GM23338 (cell line): ENCODE results near the gene USP30. TPM values are rescaled to one million over a fixed set of nuclear protein-coding genes. Genes with fewer than 3 reads are reported as not detected.

Experiments
- ATAC-seq: fragments of 200-7000 bp; cut with Tn5 transposase; 3 replicates; pipeline ENCODE4 v1.9.1; 2020
- DNase-seq: peaks from one replicate; pipeline ENCODE4 v3.0.0-alpha.2; 2015; ENCODE audit warnings: low spot score
- H2AFZ ChIP-seq: fragments of 200-600 bp; sonication (generic); 2 replicates; pipeline ENCODE4 v1.8.0; 2016; ENCODE audit warnings: antibody characterized with exemption, mild to moderate bottlenecking, moderate library complexity
- H3F3A ChIP-seq: fragments of 200-600 bp; sonication (generic); replicated peaks from 2 replicates; pipeline ENCODE4 v1.8.0; 2017; ENCODE audit warnings: antibody characterized with exemption, mixed run types, low read depth
- H3K27ac ChIP-seq: fragments of 200-600 bp; sonication (generic); 2 replicates; pipeline ENCODE4 v1.6.1; 2016; ENCODE audit warnings: low read depth
- H3K27me3 ChIP-seq: fragments of 200-600 bp; sonication (generic); 2 replicates; pipeline ENCODE4 v1.8.0; 2016; ENCODE audit warnings: mild to moderate bottlenecking, mixed run types, moderate library complexity; ENCODE audit not compliant: insufficient read depth
- H3K36me3 ChIP-seq: fragments of 200-600 bp; sonication (generic); 2 replicates; pipeline ENCODE4 v1.8.0; 2016; ENCODE audit warnings: mild to moderate bottlenecking; ENCODE audit not compliant: insufficient read depth
- H3K4me1 ChIP-seq: fragments of 200-600 bp; sonication (generic); 2 replicates; pipeline ENCODE4 v1.8.0; 2016; ENCODE audit warnings: mild to moderate bottlenecking, moderate library complexity; ENCODE audit not compliant: insufficient read depth
- H3K4me2 ChIP-seq: fragments of 200-600 bp; sonication (generic); 2 replicates; pipeline ENCODE4 v1.7.1; 2017; ENCODE audit warnings: mixed run types
- H3K4me3 ChIP-seq: fragments of 200-600 bp; sonication (generic); 2 replicates; pipeline ENCODE4 v1.6.1; 2016; ENCODE audit warnings: mixed run types
- H3K79me2 ChIP-seq: fragments of 200-600 bp; sonication (generic); replicated peaks from 2 replicates; pipeline ENCODE4 v1.8.0; 2017; ENCODE audit warnings: mild to moderate bottlenecking; ENCODE audit not compliant: insufficient read depth
- H3K9me2 ChIP-seq: fragments of 200-600 bp; sonication (generic); 2 replicates; pipeline ENCODE4 v1.8.0; 2017; ENCODE audit not compliant: insufficient read depth
- H4K20me1 ChIP-seq: fragments of 200-600 bp; sonication (generic); replicated peaks from 2 replicates; pipeline ENCODE4 v1.8.0; 2017; ENCODE audit warnings: mild to moderate bottlenecking; ENCODE audit not compliant: insufficient read depth
- H3K27ac Mint-ChIP-seq: 2 replicates; pipeline ENCODE4 v1.8.0; 2020; ENCODE audit warnings: inconsistent platforms, mild to moderate bottlenecking, moderate library complexity, mixed read lengths
- H3K27me3 Mint-ChIP-seq: 3 replicates; pipeline ENCODE4 v1.8.0; 2022; ENCODE audit warnings: low read depth, mild to moderate bottlenecking, moderate library complexity, mixed read lengths, inconsistent platforms; ENCODE audit not compliant: insufficient read depth, poor library complexity
- H3K36me3 Mint-ChIP-seq: 3 replicates; pipeline ENCODE4 v1.8.0; 2021; ENCODE audit warnings: low read depth, mild to moderate bottlenecking, inconsistent platforms, moderate library complexity, mixed read lengths
- H3K4me1 Mint-ChIP-seq: 3 replicates; pipeline ENCODE4 v1.8.0; 2020; ENCODE audit warnings: mild to moderate bottlenecking, inconsistent platforms, mixed read lengths
- H3K4me3 Mint-ChIP-seq: 3 replicates; pipeline ENCODE4 v1.8.0; 2021; ENCODE audit warnings: moderate library complexity, mild to moderate bottlenecking, inconsistent platforms, mixed read lengths
- H3K9me3 Mint-ChIP-seq: 3 replicates; pipeline ENCODE4 v1.8.0; 2020; ENCODE audit warnings: moderate library complexity, mild to moderate bottlenecking, inconsistent platforms, mixed read lengths
- CREB1 ChIP-seq: fragments of 250-450 bp; sonication (Bioruptor Pico); IDR thresholded peaks from 2 replicates; pipeline ENCODE4 v1.5.0; 2020; ENCODE audit warnings: low read depth, mild to moderate bottlenecking, moderate library complexity
- POLR2AphosphoS5 ChIP-seq: IDR thresholded peaks from 2 replicates; pipeline ENCODE4 v1.6.1; 2016; ENCODE audit warnings: antibody characterized with exemption, low read depth
- STAT1 ChIP-seq: IDR thresholded peaks from one replicate; pipeline ENCODE4 v1.6.1; 2016; ENCODE audit warnings: antibody characterized with exemption; ENCODE audit not compliant: unreplicated experiment
- ZNF114 ChIP-seq: fragments of 250-450 bp; sonication (Bioruptor Pico); IDR thresholded peaks from 2 replicates; pipeline ENCODE4 v1.5.0; 2020; ENCODE audit warnings: mild to moderate bottlenecking, moderate library complexity
- ZNF331 ChIP-seq: fragments of 250-450 bp; sonication (Bioruptor Pico); IDR thresholded peaks from 2 replicates; pipeline ENCODE4 v1.5.0; 2020; ENCODE audit warnings: low read depth, mild to moderate bottlenecking, moderate library complexity
- polyA plus RNA-seq: library from polyadenylated mRNA; unstranded; fragments of >200 nt; fragmentation: Nextera tagmentation; extraction: Ambion mirVana; gene quantifications from 2 replicates; pipeline ENCODE4 v1.2.1, GENCODE V29; 2016
- total RNA-seq: library from RNA; depleted of rRNA; stranded (reverse); fragments of >200 nt; shearing (Covaris generic); gene quantifications from 2 replicates; pipeline ENCODE4 v1.2.3, GENCODE V29; 2014
- TF ChIP-seq, protein P1 (sequence below), 2 experiments: fragments of 200-600 bp in 1 of 2; sonication (generic) in 1 of 2; conservative IDR thresholded peaks; 2 replicates each; pipeline versions ENCODE4 v1.5.1 to v1.6.1; 2016 to 2017; ENCODE audit warnings: antibody characterized with exemption in 2 of 2, low read depth in 2 of 2, mild to moderate bottlenecking in 2 of 2, moderate library complexity in 1 of 2
- TF ChIP-seq, protein P2 (sequence below): IDR thresholded peaks from one replicate; pipeline ENCODE4 v1.6.1; 2018; ENCODE audit warnings: antibody characterized with exemption; ENCODE audit not compliant: unreplicated experiment
- TF ChIP-seq, protein P3 (sequence below): IDR thresholded peaks from 2 replicates; pipeline ENCODE4 v1.6.1; 2016; ENCODE audit warnings: antibody characterized with exemption

The USP30 gene
- total and polyA plus RNA-seq, 2 experiments from 2014 or later, result 2.9 to 6.1 TPM

DNA sequence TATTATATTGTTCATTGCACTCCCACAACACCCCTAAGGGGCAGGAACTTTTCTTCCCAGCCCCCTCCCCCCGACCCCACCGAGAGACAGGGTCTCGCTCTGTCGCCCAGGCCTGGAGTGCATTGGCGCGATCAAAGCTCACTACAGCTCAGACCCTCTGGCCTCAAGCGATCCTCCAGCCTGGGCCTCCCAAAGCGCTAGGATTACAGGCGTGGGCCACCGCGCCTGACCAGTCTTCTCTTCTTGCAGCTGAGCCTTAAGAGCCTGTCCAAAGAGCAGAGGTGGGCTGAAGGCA is 44.7 kb downstream of the USP30 start (continued):
- TF ChIP-seq ZNF114 (no peak), CREB1 (no peak), POLR2AphosphoS5 (no peak)
- TF ChIP-seq, protein P1, sequence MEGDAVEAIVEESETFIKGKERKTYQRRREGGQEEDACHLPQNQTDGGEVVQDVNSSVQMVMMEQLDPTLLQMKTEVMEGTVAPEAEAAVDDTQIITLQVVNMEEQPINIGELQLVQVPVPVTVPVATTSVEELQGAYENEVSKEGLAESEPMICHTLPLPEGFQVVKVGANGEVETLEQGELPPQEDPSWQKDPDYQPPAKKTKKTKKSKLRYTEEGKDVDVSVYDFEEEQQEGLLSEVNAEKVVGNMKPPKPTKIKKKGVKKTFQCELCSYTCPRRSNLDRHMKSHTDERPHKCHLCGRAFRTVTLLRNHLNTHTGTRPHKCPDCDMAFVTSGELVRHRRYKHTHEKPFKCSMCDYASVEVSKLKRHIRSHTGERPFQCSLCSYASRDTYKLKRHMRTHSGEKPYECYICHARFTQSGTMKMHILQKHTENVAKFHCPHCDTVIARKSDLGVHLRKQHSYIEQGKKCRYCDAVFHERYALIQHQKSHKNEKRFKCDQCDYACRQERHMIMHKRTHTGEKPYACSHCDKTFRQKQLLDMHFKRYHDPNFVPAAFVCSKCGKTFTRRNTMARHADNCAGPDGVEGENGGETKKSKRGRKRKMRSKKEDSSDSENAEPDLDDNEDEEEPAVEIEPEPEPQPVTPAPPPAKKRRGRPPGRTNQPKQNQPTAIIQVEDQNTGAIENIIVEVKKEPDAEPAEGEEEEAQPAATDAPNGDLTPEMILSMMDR (conservative IDR thresholded peaks at IDR 0.05; ENCODE audit: low read depth in 2 of 2), result no peak

DNA sequence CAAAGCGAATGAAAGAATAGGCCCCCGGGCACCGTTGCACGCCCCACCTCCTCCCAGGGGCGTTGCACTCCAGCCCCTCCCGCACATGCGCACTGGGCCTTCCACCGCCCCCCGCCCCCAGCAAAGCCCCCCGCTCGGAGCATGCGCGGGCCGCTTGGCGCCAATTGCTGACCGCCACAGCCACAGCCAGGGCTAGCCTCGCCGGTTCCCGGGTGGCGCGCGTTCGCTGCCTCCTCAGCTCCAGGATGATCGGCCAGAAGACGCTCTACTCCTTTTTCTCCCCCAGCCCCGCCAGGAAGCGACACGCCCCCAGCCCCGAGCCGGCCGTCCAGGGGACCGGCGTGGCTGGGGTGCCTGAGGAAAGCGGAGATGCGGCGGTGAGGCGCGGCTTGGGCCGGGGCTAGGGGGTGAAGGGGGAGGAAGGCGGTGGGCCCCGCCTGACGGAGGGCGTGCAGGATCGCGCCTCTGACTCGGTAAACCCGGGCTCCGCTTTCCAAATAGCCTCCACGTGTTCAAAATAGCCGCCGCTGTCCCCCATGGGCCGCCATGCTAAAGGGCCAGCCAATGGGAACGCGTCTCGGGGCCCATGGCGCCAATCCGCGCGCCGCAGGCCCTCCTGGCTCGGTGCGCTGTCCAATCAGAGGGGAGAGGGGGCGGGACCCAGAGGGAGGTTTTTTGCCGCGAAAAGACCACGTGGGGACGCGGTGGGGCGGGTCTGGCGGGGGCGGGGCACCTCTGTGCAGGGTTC is 45.2 kb downstream of the USP30 start, which contains the start of gene UNG:
UNG (plus strand) TSS at position 163 of the 748 bp plus-strand sequence; CDS start at position 246, 83 bp downstream.
- H3K4me1 Mint-ChIP-seq, result peaks cover 13% of the 10 kb centered on the region

DNA sequence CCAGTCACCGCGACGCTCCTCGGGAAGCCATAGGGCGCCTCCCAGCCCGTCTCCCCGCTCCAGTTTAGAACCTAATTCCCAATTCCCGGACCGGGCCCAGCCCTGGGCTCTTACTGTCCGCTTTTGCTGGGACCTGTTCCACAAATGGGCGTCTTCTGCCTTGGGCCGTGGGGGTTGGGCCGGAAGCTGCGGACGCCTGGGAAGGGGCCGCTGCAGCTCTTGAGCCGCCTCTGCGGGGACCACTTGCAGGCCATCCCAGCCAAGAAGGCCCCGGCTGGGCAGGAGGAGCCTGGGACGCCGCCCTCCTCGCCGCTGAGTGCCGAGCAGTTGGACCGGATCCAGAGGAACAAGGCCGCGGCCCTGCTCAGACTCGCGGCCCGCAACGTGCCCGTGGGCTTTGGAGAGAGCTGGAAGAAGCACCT is 45.8 kb downstream of the USP30 start:
- peaks cover 4% of the 10 kb centered on the region; the same call in 1 of the 2 replicates for H3K4me1 ChIP-seq
- H3K27ac ChIP-seq, result peak overlapping the region; percentile 55
- no peaks in the 10 kb centered on the region for H3F3A ChIP-seq
- H3K4me2 ChIP-seq, result peak overlapping the region; percentile 90
- peak overlapping the region; percentile 95 for H3K4me3 ChIP-seq
- peak; percentile 50 for ATAC-seq
- Mint-ChIP-seq H3K4me1 (peaks cover 12% of the 10 kb centered on the region), H3K9me3 (no peaks in the 10 kb centered on the region), H3K27ac (peak overlapping the region; percentile 89; the same call in 1 of the 2 replicates), H3K4me3 (peak overlapping the region; percentile 91), H3K36me3 (peaks cover 49% of the 10 kb centered on the region), H3K27me3 (peaks cover 10% of the 10 kb centered on the region)
- peaks cover 41% of the 10 kb centered on the region for H3K36me3 ChIP-seq
- no peaks in the 10 kb centered on the region for H3K27me3 ChIP-seq
- no peak for DNase-seq
- peaks cover 33% of the 10 kb centered on the region for H4K20me1 ChIP-seq
- H3K9me2 ChIP-seq, result no peaks in the 10 kb centered on the region
- H3K79me2 ChIP-seq, result peaks cover 29% of the 10 kb centered on the region
- H2AFZ ChIP-seq, result 0 out of 2 replicates have a peak overlapping the region, but pooled peaks have one; percentile 59
- TF ChIP-seq ZNF331 (CRISPR knock-in tag) (no peak), STAT1 (no peak)
- TF ChIP-seq, protein P2, sequence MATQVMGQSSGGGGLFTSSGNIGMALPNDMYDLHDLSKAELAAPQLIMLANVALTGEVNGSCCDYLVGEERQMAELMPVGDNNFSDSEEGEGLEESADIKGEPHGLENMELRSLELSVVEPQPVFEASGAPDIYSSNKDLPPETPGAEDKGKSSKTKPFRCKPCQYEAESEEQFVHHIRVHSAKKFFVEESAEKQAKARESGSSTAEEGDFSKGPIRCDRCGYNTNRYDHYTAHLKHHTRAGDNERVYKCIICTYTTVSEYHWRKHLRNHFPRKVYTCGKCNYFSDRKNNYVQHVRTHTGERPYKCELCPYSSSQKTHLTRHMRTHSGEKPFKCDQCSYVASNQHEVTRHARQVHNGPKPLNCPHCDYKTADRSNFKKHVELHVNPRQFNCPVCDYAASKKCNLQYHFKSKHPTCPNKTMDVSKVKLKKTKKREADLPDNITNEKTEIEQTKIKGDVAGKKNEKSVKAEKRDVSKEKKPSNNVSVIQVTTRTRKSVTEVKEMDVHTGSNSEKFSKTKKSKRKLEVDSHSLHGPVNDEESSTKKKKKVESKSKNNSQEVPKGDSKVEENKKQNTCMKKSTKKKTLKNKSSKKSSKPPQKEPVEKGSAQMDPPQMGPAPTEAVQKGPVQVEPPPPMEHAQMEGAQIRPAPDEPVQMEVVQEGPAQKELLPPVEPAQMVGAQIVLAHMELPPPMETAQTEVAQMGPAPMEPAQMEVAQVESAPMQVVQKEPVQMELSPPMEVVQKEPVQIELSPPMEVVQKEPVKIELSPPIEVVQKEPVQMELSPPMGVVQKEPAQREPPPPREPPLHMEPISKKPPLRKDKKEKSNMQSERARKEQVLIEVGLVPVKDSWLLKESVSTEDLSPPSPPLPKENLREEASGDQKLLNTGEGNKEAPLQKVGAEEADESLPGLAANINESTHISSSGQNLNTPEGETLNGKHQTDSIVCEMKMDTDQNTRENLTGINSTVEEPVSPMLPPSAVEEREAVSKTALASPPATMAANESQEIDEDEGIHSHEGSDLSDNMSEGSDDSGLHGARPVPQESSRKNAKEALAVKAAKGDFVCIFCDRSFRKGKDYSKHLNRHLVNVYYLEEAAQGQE, result no peak

More for the DNA sequence above, 45.2 kb downstream of the USP30 start, which contains the start of gene UNG:
- Histone ChIP-seq H3K27me3 (peaks cover 5% of the 10 kb centered on the region), H3K27ac (peak within 1 kb of the TSS; percentile 94), H3K36me3 (peaks cover 36% of the 10 kb centered on the region), H3F3A (no peaks in the 10 kb centered on the region), H2AFZ (peak within 1 kb of the TSS; percentile 91), H3K9me2 (peaks cover 2% of the 10 kb centered on the region; the same call in 1 of the 2 replicates), H4K20me1 (peaks cover 30% of the 10 kb centered on the region), H3K4me1 (peaks cover 9% of the 10 kb centered on the region; the same call in 1 of the 2 replicates), H3K4me3 (peak within 1 kb of the TSS; percentile 95), H3K79me2 (peaks cover 33% of the 10 kb centered on the region), H3K4me2 (peak within 1 kb of the TSS; percentile 90)
- Mint-ChIP-seq H3K36me3 (peaks cover 49% of the 10 kb centered on the region), H3K4me3 (peak within 1 kb of the TSS; percentile 91), H3K27me3 (peaks cover 15% of the 10 kb centered on the region), H3K9me3 (no peaks in the 10 kb centered on the region), H3K27ac (peak within 1 kb of the TSS; percentile 97)
- TF ChIP-seq, protein P3, sequence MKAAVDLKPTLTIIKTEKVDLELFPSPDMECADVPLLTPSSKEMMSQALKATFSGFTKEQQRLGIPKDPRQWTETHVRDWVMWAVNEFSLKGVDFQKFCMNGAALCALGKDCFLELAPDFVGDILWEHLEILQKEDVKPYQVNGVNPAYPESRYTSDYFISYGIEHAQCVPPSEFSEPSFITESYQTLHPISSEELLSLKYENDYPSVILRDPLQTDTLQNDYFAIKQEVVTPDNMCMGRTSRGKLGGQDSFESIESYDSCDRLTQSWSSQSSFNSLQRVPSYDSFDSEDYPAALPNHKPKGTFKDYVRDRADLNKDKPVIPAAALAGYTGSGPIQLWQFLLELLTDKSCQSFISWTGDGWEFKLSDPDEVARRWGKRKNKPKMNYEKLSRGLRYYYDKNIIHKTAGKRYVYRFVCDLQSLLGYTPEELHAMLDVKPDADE, result 0 out of 2 replicates have a peak, but pooled peaks have one; percentile 2
- TF ChIP-seq STAT1 (no peak), POLR2AphosphoS5 (peak; percentile 77)
- DNase-seq, result peak; percentile 98
- ATAC-seq, result peak; percentile 91
